ENCODE measurements around the gene GAN.
"Not testable (repeated sequence)": the region's sequence is repeated elsewhere in the genome, so short reads cannot be mapped to it uniquely, and the experiment has no call there.

GAN gene

GRCh38 chr16:81401035-81401950, 86.5 kb downstream of the GAN start:
- DNase-seq = no peak

DNA sequence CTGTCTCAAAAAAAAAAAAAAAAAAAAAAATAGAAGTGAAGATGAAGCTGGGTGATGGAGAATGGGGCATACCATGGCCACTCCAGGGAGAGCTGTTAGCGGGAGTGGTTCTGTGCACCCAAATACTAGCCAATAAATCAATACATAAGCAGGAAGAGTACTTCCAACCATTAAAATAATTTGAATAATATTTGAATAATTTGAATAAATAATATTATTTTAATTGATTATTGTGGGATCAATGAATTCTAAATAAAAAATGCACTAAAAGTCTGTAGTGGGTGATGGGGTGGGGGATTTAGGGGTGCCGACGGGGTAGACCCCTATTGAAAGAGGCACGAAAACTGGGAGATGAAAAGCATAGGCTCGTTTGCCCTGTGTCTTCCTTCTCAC, 88.4 kb downstream of the GAN start:
- DNase-seq = no peak

GRCh38 chr16:81403601-81404391, 89.0 kb downstream of the GAN start:
- peak; percentile 12 to 79 (median 50) for DNase-seq

DNA sequence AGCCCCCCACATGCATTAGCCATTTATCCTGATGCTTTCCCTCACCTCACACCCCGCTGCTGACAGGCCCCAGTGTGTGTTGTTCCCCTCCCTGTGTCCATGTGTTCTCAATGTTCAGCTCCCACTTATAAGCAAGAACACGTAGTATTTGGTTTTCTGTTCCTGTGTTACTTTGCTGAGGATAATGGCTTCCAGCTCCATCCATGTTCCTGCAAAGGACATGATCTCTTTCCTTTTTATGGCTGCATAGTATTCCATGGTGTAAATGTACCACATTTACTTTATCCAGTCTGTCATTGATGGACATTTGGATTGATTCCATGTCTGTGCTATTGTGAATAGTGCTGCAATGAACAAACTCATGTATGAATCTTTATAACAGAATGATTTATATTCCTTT, 90.2 kb downstream of the GAN start:
- DNase-seq = not testable (repeated sequence)

GRCh38 chr16:81405702-81406113, 90.9 kb downstream of the GAN start:
- DNase-seq = no peak

GRCh38 chr16:81408409-81408950, 93.7 kb downstream of the GAN start:
- DNase-seq = no peak

GRCh38 chr16:81409016-81409556, 94.3 kb downstream of the GAN start:
- no peak for DNase-seq

- no peak for DNase-seq
Measured at GRCh38 chr16:81410643-81411293, 96.0 kb downstream of the GAN start.

- no peak for DNase-seq
Measured at GRCh38 chr16:81413245-81413990, 98.7 kb downstream of the GAN start.

DNA sequence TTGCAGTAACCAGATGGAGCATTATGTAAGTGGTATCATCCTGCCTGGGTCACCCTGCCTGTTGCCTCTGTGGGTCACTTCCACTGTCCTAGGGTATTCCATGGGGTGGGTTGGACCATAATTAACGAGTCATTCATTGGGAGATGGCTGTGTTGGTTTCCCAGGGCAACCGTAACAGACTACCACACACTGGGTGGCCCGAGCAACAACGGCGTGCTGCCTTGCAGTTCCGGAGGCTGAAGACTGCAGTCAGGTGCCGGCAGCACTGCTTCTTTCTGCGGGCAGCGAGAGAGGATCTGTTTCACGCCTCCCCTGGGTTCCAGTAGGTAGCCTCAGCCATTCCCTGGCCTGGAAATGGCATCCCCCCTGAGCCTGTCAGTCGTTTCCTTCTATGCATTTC, 101.0 kb downstream of the GAN start:
- DNase-seq = peak in 2 of 14 donors; percentile 5 to 14

DNA sequence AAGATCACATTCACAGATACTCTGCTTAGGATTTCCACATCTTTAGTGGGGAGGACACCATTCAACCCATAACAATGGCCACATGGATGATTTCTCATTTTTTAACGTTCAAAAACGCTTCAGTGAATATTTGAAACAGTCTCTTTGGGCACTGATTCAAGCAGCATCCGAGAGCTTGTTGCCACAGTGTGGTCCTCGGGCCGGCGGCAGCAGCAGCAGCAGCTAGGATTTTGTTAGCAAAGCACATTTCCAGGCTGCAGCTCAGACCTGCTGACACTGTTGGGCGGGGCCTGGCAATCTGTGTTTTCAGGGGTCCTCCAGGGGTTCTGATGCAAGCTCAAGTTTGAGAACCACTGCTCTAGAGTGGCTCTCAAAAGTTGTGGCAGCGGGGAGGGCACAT, 102.0 kb downstream of the GAN start:
- DNase-seq = no peak

DNA sequence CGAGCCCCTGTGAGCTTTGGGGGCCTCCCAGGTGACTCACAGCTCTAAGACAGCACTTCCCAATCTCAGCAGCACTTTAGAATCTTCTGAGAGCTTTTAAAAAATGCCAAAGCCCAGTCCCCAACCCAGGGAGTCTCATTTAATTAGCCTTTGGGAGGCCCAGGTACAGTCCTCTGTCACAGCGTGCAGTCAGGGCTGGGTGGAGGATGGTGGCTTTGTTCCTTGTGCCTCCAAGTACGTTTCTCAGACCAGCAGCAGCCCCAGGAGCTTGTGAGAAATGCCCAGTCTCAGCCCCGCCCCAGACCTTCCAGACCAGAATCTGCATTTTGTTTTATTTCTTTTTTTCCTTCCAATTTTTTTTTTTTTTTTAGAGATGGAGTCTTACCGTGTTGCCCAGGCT, 102.4 kb downstream of the GAN start:
- no peak for DNase-seq

- no peak for DNase-seq
Measured at GRCh38 chr16:81419806-81420205, 105.0 kb downstream of the GAN start.

- no peak for DNase-seq
Measured at GRCh38 chr16:81421126-81421525, 106.4 kb downstream of the GAN start.

GRCh38 chr16:81421536-81421935, 106.8 kb downstream of the GAN start:
- DNase-seq = no peak

DNA sequence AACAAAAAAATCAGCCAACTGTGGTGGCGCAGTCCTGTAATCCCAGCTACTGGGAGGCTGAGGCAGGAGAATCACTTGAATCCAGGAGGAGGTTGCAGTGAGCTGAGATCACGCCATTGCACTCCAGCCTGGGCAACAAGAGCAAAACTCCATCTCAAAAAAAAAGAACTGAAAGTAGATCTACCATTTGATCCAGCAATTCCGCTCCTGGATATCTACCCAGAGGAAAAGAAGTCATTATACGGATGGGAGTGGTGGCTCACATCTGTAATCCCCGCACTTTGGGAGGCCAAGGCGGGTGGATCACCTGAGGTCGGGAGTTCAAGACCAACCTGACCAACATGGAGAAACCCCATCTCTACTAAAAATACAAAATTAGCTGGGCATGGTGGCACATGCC, 107.4 kb downstream of the GAN start:
- not testable (repeated sequence) for DNase-seq

GRCh38 chr16:81424771-81425170, 110.0 kb downstream of the GAN start:
- DNase-seq = no peak

- DNase-seq = no peak
Measured at GRCh38 chr16:81427219-81427618, 112.5 kb downstream of the GAN start.

GRCh38 chr16:81429045-81429521, 114.3 kb downstream of the GAN start:
- peak in 3 of 14 donors; percentile 9 to 34 (median 9) for DNase-seq

- DNase-seq = peak in 1 of 14 donors; percentile 11
Measured at GRCh38 chr16:81431554-81432353, 117.0 kb downstream of the GAN start.
